HG03520 (cell line): ENCODE data around the gene GPR4.
"Not testable (repeated sequence)": the region's sequence is repeated elsewhere in the genome, so short reads cannot be mapped to it uniquely, and the experiment has no call there.

Source experiments
- ATAC-seq: cut with Tn5 transposase; IDR thresholded peaks from one replicate; pipeline ENCODE4 v1.9.1; 2021; ENCODE audit warnings: mild to moderate bottlenecking, moderate library complexity; ENCODE audit not compliant: unreplicated experiment

The GPR4 gene

GRCh38 chr19:45601524-45602374 lies at the start of gene GPR4:
GPR4 (minus strand) TSS chr19:45602212; CDS start chr19:45591866, 10,346 bp downstream.
- no peak for ATAC-seq

DNA sequence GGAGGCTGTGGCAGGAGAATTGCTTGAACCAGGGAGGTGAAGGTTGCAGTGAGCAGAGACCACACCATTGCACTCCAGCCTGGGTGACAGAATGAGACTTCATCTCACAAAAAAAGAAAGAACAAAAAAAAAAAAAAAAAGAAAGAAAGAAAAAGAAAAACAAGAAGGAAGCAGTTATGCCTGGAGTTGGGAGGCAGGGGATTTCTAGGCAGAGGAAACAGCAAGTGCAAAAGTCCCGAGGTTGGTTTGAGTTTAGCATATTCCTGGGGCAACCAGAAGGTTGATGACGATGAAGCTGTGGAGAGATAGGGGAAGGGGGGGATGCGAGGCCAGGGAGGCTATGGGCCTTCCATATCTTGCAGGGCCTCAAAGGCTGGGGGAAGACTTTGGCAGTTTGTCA lies 48.7 kb upstream of the GPR4 start:
- no peak for ATAC-seq

DNA sequence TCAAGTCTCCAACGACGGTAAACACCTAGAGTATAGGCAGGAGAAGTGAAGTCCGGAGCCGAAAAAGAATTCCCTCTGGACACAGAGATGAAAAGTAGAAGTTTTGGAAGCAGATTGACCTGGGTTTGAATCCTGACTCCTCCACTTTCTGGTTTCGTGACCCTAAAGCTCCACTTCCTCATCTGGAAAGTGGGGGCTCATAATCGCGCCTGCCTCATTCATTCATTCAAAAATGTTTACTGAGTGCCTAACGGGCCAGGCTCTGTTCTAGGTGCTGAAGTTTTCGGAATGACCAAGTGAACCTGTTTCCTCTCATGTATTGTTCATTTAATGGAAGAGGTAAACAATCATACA lies 44.3 kb upstream of the GPR4 start:
- no peak for ATAC-seq

- peak; percentile 26 for ATAC-seq
Observed at GRCh38 chr19:45645631-45646344, 43.8 kb upstream of the GPR4 start.

- ATAC-seq = no peak
Observed at GRCh38 chr19:45645068-45645630, 43.1 kb upstream of the GPR4 start.

DNA sequence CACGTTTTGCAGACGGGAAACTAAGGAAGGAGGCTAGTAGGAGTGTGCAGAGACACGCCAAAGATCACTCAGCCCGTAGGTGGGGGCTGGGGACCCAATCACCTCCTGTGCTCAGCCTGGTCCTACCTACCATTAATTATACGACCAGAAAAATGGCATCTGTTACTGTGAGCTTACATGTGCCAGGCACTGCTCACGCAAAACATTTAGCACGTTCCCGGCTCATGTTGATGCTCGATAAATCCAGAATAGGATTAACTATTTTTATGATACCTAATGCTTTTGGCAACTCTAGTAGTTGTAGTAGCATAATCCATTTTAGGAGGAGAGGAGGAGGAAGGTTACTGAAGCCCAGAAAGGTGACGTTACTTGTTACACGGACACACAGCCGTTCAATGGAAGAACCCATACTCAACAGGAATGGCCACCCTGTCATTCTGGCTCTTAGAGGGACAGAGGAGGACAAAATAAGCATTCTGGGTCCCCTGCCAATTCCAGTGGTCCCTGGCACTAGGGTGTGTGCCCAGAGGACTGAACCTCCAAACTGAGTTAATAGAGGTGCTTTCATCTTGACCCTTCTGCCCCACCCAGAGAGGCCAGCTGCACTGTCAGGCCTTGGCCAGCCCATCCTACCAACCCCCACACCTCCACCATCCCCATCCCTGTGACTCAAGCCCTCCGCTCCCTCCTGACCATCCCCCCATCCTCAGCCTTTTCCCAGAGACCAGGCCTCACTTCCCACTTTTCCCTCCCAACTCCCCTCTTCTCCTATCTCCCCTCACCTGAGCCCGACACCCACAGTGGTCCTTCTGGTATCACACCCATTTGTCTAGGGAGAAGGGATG lies 42.1 kb upstream of the GPR4 start:
- ATAC-seq = no peak

- no peak for ATAC-seq
Observed at GRCh38 chr19:45643024-45643926, 41.3 kb upstream of the GPR4 start.

DNA sequence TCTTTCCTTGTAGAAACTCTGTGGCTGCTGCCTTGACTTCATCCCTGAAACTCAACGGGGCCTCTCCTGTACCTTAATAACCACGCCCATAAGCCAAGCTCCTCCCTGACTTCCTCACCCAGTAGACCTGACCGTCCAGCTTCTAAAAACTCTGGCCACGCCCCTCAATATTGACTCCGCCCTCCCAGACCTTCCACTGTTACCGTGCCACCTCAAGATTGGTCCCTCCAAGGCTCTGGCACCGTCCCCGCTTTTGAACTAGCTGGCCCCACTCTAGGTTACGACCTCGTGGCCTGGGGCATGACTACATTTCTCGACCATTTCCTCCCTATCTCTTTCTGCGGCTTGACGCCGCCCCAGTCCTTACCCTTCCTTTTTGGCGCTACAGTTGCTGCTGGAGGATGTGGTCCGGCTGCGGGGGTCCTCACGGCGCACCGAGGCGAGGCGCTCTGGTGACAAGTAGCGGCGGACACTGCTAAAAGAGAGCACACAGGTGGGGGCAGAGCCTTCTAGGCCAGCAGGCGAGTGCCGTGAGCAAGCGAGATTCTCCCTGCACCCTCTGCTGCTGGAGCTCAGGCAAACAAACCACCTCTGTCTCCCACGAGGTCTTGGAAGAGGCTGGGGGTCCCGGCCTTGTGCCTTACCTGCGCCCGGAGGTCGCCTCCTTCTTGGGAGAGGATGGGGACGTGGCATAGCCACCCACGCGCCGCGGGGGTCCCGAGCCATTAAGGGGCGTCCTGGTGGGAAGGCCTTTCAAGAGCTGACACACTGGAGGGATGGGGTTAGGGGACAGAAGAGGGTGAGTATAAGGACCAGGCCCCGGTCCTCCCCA lies 39.5 kb upstream of the GPR4 start:
- peak; percentile 42 for ATAC-seq

GRCh38 chr19:45640849-45641273 lies 38.8 kb upstream of the GPR4 start:
- no peak for ATAC-seq

GRCh38 chr19:45638930-45639729 lies 37.1 kb upstream of the GPR4 start, which contains the start of gene EML2:
EML2 (minus strand) TSS chr19:45639397; CDS start chr19:45639376, 21 bp downstream.
- ATAC-seq = no peak

- ATAC-seq = no peak
Observed at GRCh38 chr19:45637890-45638667, 36.1 kb upstream of the GPR4 start.

DNA sequence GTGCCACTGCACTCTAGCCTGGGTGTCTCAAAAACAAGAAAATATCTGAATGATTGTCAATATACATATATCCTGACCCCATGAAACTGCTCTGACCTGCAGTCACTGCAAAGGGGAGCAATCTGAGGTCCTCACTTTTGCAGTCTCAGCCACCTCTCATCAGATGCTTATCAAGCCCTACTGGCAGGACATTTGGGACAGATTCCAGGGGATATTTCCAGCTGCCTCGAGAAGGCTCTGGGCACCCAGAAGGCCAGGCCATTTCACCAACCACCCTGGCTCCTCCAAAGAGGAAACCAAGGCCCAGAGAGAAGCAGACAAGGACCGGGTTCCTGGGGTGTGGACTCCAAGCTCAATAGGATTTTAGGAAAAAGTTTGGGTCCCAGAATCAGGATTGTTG lies 34.9 kb upstream of the GPR4 start:
- ATAC-seq = no peak

GRCh38 chr19:45636275-45636674 lies 34.3 kb upstream of the GPR4 start:
- no peak for ATAC-seq

- no peak for ATAC-seq
Observed at GRCh38 chr19:45632468-45633196, 30.6 kb upstream of the GPR4 start.

DNA sequence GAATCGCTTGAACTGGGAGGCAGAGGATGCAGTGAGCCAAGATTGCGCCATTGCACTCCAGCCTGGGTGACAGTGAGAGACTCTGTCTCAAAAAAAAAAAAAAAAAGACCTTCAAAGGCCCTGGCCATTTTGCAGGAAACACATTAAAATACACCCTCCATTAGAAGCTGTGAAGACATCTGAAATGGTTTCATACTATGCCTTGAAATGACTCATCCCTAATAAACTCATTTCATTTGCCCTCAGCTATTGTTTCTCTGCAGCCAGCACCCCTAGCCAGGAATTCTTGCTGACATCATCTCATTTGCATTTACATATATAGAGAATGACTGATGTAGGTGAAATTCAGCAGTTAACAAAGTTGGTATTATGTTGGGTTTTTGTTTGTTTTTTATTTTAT lies 28.5 kb upstream of the GPR4 start:
- ATAC-seq = no peak

- no peak for ATAC-seq
Observed at GRCh38 chr19:45629704-45630103, 27.7 kb upstream of the GPR4 start.

- not testable (repeated sequence) for ATAC-seq
Observed at GRCh38 chr19:45628219-45628618, 26.2 kb upstream of the GPR4 start.
